H9 (cell line): ENCODE results near the gene YLPM1. TPM values are rescaled to one million over a fixed set of nuclear protein-coding genes. Genes with fewer than 3 reads are reported as not detected.

ENCODE experiments used
- DNase-seq: peaks from one replicate; pipeline ENCODE4 v3.0.0-alpha.2; 2017
- H2AFZ ChIP-seq: one replicate; pipeline ENCODE4 v1.6.1; 2013; ENCODE audit warnings: mild to moderate bottlenecking, low read length, control low read depth, moderate library complexity
- H2AK5ac ChIP-seq: 2 replicates; pipeline ENCODE4 v1.6.1; 2013; ENCODE audit warnings: low read length, control low read depth, mixed read lengths; ENCODE audit not compliant: insufficient read length
- H2BK120ac ChIP-seq: one replicate; pipeline ENCODE4 v1.6.1; 2013; ENCODE audit warnings: low read depth, mild to moderate bottlenecking, low read length, control low read depth, inconsistent platforms; ENCODE audit not compliant: poor library complexity, severe bottlenecking
- H2BK12ac ChIP-seq: 2 replicates; pipeline ENCODE4 v1.6.1; 2013; ENCODE audit warnings: low read length, control low read depth, mixed read lengths, low read depth; ENCODE audit not compliant: insufficient read length
- H2BK15ac ChIP-seq: 2 replicates; pipeline ENCODE4 v1.6.1; 2013; ENCODE audit warnings: low read depth, low read length, control low read depth
- H2BK20ac ChIP-seq: one replicate; pipeline ENCODE4 v1.6.1; 2013; ENCODE audit warnings: low read depth, mild to moderate bottlenecking, low read length, control low read depth, inconsistent platforms; ENCODE audit not compliant: poor library complexity, severe bottlenecking
- H2BK5ac ChIP-seq: 2 replicates; pipeline ENCODE4 v1.6.1; 2013; ENCODE audit warnings: low read length, control low read depth, mixed read lengths; ENCODE audit not compliant: insufficient read length
- H3K14ac ChIP-seq: 2 replicates; pipeline ENCODE4 v1.6.1; 2013; ENCODE audit warnings: low read length, control low read depth; ENCODE audit not compliant: insufficient read depth
- H3K18ac ChIP-seq: 2 replicates; pipeline ENCODE4 v1.6.1; 2013; ENCODE audit warnings: low read depth, mild to moderate bottlenecking, mixed read lengths, low read length, control low read depth; ENCODE audit not compliant: insufficient read length
- H3K23ac ChIP-seq: 2 replicates; pipeline ENCODE4 v1.6.1; 2013; ENCODE audit warnings: low read length, control low read depth, mixed read lengths, low read depth; ENCODE audit not compliant: insufficient read length
- H3K23me2 ChIP-seq: 2 replicates; pipeline ENCODE4 v1.6.1; 2013; ENCODE audit warnings: low read depth, mild to moderate bottlenecking, mixed read lengths, low read length, control low read depth; ENCODE audit not compliant: insufficient read length, poor library complexity, severe bottlenecking
- H3K27ac ChIP-seq: 2 replicates; pipeline ENCODE4 v1.5.1; 2013; ENCODE audit warnings: low read length, control low read depth, mixed read lengths, low read depth; ENCODE audit not compliant: insufficient read length
- H3K27me3 ChIP-seq: 2 replicates; pipeline ENCODE4 v1.6.1; 2013; ENCODE audit warnings: low read length, control low read depth, inconsistent platforms; ENCODE audit not compliant: insufficient read depth
- H3K4ac ChIP-seq: 2 replicates; pipeline ENCODE4 v1.6.1; 2013; ENCODE audit warnings: low read depth, mild to moderate bottlenecking, control low read depth, inconsistent platforms, low read length, moderate library complexity
- H3K4me1 ChIP-seq: 2 replicates; pipeline ENCODE4 v1.6.1; 2013; ENCODE audit warnings: low read length, control low read depth, inconsistent platforms; ENCODE audit not compliant: insufficient read depth
- H3K4me2 ChIP-seq: 2 replicates; pipeline ENCODE4 v1.6.1; 2013; ENCODE audit warnings: low read length, control low read depth, mixed read lengths; ENCODE audit not compliant: insufficient read length, insufficient read depth
- H3K56ac ChIP-seq: 2 replicates; pipeline ENCODE4 v1.6.1; 2013; ENCODE audit warnings: low read depth, mild to moderate bottlenecking, mixed read lengths, low read length, control low read depth; ENCODE audit not compliant: insufficient read length
- H3K79me1 ChIP-seq: 2 replicates; pipeline ENCODE4 v1.6.1; 2013; ENCODE audit warnings: low read depth, mild to moderate bottlenecking, moderate library complexity, low read length, control low read depth, inconsistent platforms; ENCODE audit not compliant: insufficient read depth, poor library complexity, severe bottlenecking
- H3K79me2 ChIP-seq: 2 replicates; pipeline ENCODE4 v1.6.1; 2013; ENCODE audit warnings: low read length, control low read depth, inconsistent platforms; ENCODE audit not compliant: insufficient read depth
- H3K9ac ChIP-seq: 2 replicates; pipeline ENCODE4 v1.6.1; 2013; ENCODE audit warnings: low read length, control low read depth, mixed read lengths; ENCODE audit not compliant: insufficient read length; ENCODE audit errors: extremely low read depth
- H3K9me3 ChIP-seq: one replicate; pipeline ENCODE4 v1.6.1; 2013; ENCODE audit warnings: low read depth, low read length, inconsistent platforms; ENCODE audit not compliant: control insufficient read depth
- H3T11ph ChIP-seq: one replicate; pipeline ENCODE4 v1.6.1; 2013; ENCODE audit warnings: mild to moderate bottlenecking, low read length, control low read depth, inconsistent platforms
- H4K20me1 ChIP-seq: one replicate; pipeline ENCODE4 v1.6.1; 2013; ENCODE audit not compliant: control insufficient read depth, insufficient read length, insufficient read depth
- H4K5ac ChIP-seq: 2 replicates; pipeline ENCODE4 v1.6.1; 2013; ENCODE audit warnings: low read depth, mild to moderate bottlenecking, mixed read lengths, low read length, control low read depth; ENCODE audit not compliant: insufficient read length
- H4K8ac ChIP-seq: replicated peaks from 2 replicates; pipeline ENCODE4 v1.6.1; 2013; ENCODE audit warnings: low read length, control low read depth, mixed read lengths, low read depth; ENCODE audit not compliant: insufficient read length
- H4K91ac ChIP-seq: 2 replicates; pipeline ENCODE4 v1.6.1; 2013; ENCODE audit warnings: low read depth, mild to moderate bottlenecking, moderate library complexity, mixed read lengths, low read length, control low read depth; ENCODE audit not compliant: insufficient read length
- H3K27ac Mint-ChIP-seq, 3 experiments: 2 replicates in 2 of 3; 3 replicates in 1 of 3; pipeline ENCODE4 v1.8.0; 2020 to 2021; ENCODE audit warnings: mixed read lengths in 3 of 3, mild to moderate bottlenecking in 1 of 3, moderate library complexity in 1 of 3
- H3K27me3 Mint-ChIP-seq: 2 replicates; pipeline ENCODE4 v1.8.0; 2021; ENCODE audit warnings: low read depth, mild to moderate bottlenecking, moderate library complexity, mixed read lengths
- H3K36me3 Mint-ChIP-seq, 3 experiments: 2 replicates in 2 of 3; 3 replicates in 1 of 3; pipeline ENCODE4 v1.8.0; 2020 to 2021; ENCODE audit warnings: low read depth in 3 of 3, mixed read lengths in 3 of 3; ENCODE audit not compliant: insufficient read depth in 1 of 3
- H3K4me1 Mint-ChIP-seq, 2 experiments: 2 replicates each; pipeline ENCODE4 v1.8.0; 2020; ENCODE audit warnings: mixed read lengths in 2 of 2
- H3K4me3 Mint-ChIP-seq, 2 experiments: 2 replicates in 1 of 2; 3 replicates in 1 of 2; pipeline ENCODE4 v1.8.0; 2020 to 2021; ENCODE audit warnings: mild to moderate bottlenecking in 2 of 2, mixed read lengths in 2 of 2, moderate library complexity in 1 of 2
- H3K9me3 Mint-ChIP-seq, 2 experiments: 2 replicates in 1 of 2; 3 replicates in 1 of 2; pipeline ENCODE4 v1.8.0; 2020; ENCODE audit warnings: mild to moderate bottlenecking in 2 of 2, mixed read lengths in 2 of 2, moderate library complexity in 1 of 2
- CTCF ChIP-seq: fragments of 200-600 bp; sonication (generic); conservative IDR thresholded peaks from 3 replicates; pipeline ENCODE4 v1.8.0; 2021; ENCODE audit warnings: antibody characterized with exemption, mild to moderate bottlenecking
- WGBS: extraction: QIAGEN DNeasy Blood & Tissue Kit; methylation state at CpG from one replicate; pipeline ENCODE4 v1.1.7; 2013; ENCODE audit warnings: missing lambda C conversion rate, low lambda C conversion rate, mixed read lengths; ENCODE audit not compliant: insufficient read length; ENCODE audit errors: extremely low coverage; 5-methylcytosine and 5-hydroxymethylcytosine counted together
- total RNA-seq: library from RNA; stranded (reverse); gene quantifications from 2 replicates; pipeline ENCODE4 v1.2.1, GENCODE V29; 2021

YLPM1 gene
- total RNA-seq, 1 experiment from 2014 or later: 82.2 TPM

DNA sequence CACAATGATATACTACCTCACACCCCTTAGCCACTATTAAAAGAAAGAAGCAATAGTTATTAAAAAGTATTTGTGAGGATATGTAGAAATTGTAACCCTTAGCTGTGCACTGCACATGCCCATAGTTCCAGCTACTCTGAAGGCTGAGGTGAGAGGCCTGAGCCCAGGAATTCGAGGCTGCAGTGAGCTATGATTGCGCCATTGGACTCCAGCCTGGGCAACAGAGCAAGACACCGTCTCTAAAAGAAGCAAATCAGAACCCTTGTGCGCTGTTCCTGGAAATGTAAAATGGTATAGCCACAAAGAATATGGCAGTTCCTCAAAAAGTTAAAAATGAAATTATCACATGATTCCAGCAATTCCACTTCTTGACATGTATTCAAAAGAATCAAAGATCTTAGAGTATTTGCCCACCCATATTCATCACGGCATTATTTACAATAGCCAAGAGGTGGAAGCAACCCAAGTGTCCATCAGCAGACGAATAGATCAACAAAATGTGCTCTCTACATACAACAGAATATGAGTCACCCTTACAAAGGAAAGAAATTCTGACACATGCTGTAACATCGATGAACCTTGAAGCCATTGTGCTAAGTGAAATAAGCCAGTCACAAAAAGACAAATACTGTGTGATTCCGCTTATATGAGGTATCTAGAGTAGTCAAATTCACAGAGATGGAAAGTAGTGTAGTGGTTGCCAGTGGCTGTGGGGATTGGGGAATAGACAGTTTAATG, 23.7 kb upstream of the YLPM1 start:
- Histone ChIP-seq H2BK12ac (no peak overlapping the region), H3K79me2 (no peaks in the 10 kb centered on the region), H2BK15ac (no peak overlapping the region), H4K8ac (no peak overlapping the region), H3K18ac (no peak overlapping the region), H2AK5ac (no peak overlapping the region), H3K4me2 (no peak overlapping the region), H4K91ac (no peak overlapping the region), H3K23ac (no peak overlapping the region), H3K9ac (no peak overlapping the region), H4K20me1 (no peaks in the 10 kb centered on the region), H3K79me1 (no peaks in the 10 kb centered on the region), H3T11ph (no peak overlapping the region), H3K27me3 (no peaks in the 10 kb centered on the region), H3K56ac (no peak overlapping the region), H2BK20ac (no peak overlapping the region), H3K23me2 (no peaks in the 10 kb centered on the region), H3K27ac (no peak overlapping the region), H3K4ac (no peak overlapping the region), H4K5ac (no peak overlapping the region), H2BK120ac (no peak overlapping the region), H3K9me3 (no peaks in the 10 kb centered on the region), H2AFZ (no peak overlapping the region), H2BK5ac (no peak overlapping the region), H3K14ac (no peak overlapping the region), H3K4me1 (no peaks in the 10 kb centered on the region)
- Mint-ChIP-seq H3K4me3 (no peak overlapping the region), H3K4me1 (no peaks in the 10 kb centered on the region), H3K9me3 (no peaks in the 10 kb centered on the region), H3K27ac (no peak overlapping the region), H3K36me3 (peaks cover 8 to 30% (median 26%) of the 10 kb centered on the region in 3 experiments; a peak in 6 of 7 replicates), H3K27me3 (no peaks in the 10 kb centered on the region)
- no peak for DNase-seq
- TF ChIP-seq CTCF: no peak
- WGBS: no CpG with 5 or more reads among the region's 8 CpGs
